Fibroblast of the aortic adventitia (primary cell): ENCODE results near the gene DOCK4. TPM values are rescaled to one million over a fixed set of nuclear protein-coding genes. Genes with fewer than 3 reads are reported as not detected.

Experiments
- DNase-seq: peaks from one replicate; pipeline ENCODE4 v3.0.0-alpha.2; 2010; ENCODE audit warnings: low read depth
- H3K4me3 ChIP-seq: 2 replicates; pipeline ENCODE4 v1.5.1; 2011; ENCODE audit warnings: low read depth, mild to moderate bottlenecking, control low read depth, low read length, moderate library complexity
- total RNA-seq: library from RNA; depleted of rRNA; stranded (reverse); fragments of >200 nt; gene quantifications from 2 replicates; pipeline ENCODE4 v1.2.3, GENCODE V29; 2012; ENCODE audit warnings: low replicate concordance
- TF ChIP-seq, protein P1 (sequence below): IDR thresholded peaks from 2 replicates; pipeline ENCODE4 v1.5.1; 2011; ENCODE audit warnings: mild to moderate bottlenecking, low read length, control low read depth, inconsistent platforms; ENCODE audit not compliant: insufficient read depth

The DOCK4 gene
- total RNA-seq, 1 donor, result 25.9 TPM

DNA sequence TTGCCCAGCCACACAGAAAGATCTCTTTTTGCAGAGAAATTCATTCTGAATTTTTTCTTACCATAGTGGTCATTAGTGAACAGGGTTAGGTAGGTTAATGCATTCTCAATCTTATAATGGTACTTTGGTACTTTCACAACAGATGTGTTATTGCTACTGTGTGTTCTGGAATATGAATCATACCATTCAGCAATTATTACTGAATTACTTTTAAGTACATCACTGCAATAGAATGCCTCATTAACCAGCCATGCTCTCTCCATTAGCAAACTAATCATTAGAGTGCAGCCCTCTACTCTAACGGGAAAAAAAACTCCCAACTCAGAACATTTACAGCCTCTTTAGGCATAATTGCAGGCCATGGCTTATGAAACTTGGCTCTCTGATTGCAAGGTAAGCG, 102.1 kb downstream of the DOCK4 start:
- DNase-seq, result no peak
- H3K4me3 ChIP-seq, result no peak overlapping the region
- TF ChIP-seq, protein P1, sequence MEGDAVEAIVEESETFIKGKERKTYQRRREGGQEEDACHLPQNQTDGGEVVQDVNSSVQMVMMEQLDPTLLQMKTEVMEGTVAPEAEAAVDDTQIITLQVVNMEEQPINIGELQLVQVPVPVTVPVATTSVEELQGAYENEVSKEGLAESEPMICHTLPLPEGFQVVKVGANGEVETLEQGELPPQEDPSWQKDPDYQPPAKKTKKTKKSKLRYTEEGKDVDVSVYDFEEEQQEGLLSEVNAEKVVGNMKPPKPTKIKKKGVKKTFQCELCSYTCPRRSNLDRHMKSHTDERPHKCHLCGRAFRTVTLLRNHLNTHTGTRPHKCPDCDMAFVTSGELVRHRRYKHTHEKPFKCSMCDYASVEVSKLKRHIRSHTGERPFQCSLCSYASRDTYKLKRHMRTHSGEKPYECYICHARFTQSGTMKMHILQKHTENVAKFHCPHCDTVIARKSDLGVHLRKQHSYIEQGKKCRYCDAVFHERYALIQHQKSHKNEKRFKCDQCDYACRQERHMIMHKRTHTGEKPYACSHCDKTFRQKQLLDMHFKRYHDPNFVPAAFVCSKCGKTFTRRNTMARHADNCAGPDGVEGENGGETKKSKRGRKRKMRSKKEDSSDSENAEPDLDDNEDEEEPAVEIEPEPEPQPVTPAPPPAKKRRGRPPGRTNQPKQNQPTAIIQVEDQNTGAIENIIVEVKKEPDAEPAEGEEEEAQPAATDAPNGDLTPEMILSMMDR, result no peak

DNA sequence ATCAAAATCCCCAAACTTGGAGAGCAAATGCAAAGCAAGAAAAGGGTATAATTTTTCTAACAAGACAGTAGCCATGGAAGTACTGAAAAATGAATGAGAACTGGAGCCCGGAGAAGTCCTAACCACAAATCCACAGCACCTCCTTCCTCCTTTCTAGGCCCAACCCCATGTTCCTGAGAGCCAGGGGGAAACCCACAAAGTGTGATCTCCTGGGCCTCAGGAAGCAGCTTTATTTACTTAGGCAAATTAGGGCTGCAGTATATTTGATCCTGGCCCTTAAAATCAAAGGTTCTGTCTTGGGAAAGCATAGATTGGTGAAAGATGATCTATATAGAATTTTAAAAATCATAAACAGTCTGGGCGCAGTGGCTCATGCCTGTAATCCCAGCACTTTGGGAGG, 103.0 kb downstream of the DOCK4 start:
- TF ChIP-seq, protein P1, result no peak
- DNase-seq, result no peak
- no peak overlapping the region for H3K4me3 ChIP-seq

DNA sequence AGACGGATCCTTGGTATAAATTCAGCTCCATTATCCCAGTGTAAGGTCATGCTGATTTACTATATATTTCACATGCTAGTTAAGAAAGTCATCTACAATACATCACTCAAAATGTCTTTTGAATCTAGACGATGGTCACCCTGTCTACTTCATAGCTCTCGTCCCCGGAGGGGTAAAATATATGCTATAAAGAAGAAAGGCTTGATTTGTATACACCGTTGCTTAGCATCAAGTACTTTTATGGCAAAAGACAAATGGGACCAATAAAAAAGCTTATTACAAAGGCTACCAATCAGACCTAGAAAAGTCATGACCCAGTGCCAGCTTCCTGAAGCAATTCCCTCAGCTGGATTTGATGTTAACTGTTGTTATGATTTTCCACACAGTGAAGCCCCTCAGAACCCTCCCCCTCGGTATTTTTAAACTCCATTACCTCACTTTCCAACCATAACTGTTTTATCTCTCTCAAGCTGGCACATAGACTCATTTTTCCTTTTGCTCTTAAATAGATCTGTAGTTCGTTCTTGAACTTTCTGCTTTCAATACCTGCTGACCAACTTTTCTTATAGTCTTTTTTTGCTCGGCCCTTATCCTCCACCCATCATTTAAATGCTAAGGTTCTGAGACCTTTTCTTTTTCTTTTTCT, 104.9 kb downstream of the DOCK4 start:
- TF ChIP-seq, protein P1, result no peak
- H3K4me3 ChIP-seq, result no peak overlapping the region
- no peak for DNase-seq

DNA sequence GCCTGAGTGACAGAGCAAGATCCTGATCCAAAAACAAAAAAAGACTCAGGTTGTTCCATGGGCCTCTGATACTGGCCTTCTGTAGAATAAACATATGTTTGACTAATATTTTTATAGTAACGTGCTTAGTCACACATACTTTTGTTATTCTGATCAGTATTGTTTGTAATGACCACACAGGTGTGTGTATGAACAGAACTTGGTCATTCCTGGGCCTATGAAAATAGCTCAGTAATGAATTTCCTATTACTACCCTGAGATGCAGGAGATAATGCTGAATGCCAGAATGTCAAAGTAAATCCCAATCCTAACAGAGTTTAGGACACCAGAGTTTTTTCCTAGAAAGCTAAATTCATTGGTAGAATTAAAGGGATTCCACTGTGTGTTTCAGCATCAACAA, 108.7 kb downstream of the DOCK4 start:
- H3K4me3 ChIP-seq, result no peak overlapping the region
- TF ChIP-seq, protein P1, result no peak
- no peak for DNase-seq

DNA sequence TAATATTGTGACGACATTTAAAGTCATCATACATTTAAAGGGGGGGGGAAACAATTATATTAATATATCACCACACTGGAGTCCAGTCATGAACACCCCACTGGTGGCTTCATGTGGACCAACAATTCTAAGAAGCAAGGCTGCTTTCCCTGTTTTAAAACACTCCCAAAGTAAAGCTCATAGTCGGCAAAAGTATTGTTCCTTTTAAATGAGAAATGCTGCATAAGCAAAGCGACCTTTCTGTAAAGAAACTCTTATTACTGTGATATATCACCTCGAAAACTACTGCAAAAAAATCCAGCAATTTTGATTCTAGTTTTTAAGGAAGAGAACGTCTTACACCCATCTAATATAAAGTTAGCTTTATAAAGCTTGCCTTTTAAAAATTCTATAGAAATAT, 112.8 kb downstream of the DOCK4 start:
- TF ChIP-seq, protein P1, result no peak
- DNase-seq, result no peak
- H3K4me3 ChIP-seq, result no peak overlapping the region

DNA sequence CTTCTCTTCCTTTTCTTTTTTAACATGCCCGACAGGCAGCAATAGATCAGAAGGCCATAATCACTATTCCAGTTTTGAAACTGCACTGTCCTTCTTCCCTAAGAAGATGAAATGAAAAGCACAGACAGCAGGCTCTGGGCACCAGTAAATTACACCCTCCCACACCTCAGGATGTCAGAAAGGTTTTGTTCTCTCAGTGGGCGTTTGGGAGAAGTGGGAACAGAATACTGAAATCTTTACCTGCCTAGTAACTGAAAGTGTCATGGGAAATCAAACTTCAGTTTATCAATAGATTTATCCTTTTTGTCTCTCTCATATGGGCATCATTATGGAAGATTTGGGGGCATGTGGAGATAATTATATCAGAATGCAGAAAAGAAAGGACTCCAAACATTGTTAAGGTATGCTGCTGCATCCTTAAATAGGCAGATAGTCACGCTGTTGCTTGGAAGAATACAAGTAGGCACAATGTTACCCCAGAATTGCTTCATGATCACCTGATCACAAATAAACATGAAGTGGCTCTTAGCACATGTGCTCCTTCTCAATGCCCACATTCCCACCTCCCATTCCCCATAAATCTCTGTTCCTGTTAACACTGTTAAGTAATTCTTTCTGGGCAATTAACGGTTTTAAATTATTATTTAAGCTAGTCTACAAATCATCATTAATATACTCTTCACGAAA, 113.3 kb downstream of the DOCK4 start:
- DNase-seq, result no peak
- H3K4me3 ChIP-seq, result no peak overlapping the region
- TF ChIP-seq, protein P1, result no peak
